CD14-positive monocyte (primary cell): Measurements from ENCODE around the gene FIGLA. TPM values are rescaled to one million over a fixed set of nuclear protein-coding genes. Genes with fewer than 3 reads are reported as not detected.
A peak's percentile ranks its signal among the peaks of the same experiment; 100 is the strongest.

Experiments
- DNase-seq, 3 donors: peaks; one replicate each; pipeline ENCODE4 v3.0.0-alpha.2; 2011 to 2022
- H2AFZ ChIP-seq: 2 replicates; pipeline ENCODE4 v1.6.0; 2012; ENCODE audit warnings: mild to moderate bottlenecking, low read depth, low read length, inconsistent platforms; ENCODE audit not compliant: insufficient read depth, poor library complexity, severe bottlenecking
- H3K27ac ChIP-seq, 2 donors: 1 replicate in 1 of 2; 2 replicates in 1 of 2; pipeline ENCODE4 v1.5.1; 2012 to 2013; ENCODE audit warnings: low read length in 2 of 2, control low read depth in 1 of 2, inconsistent platforms in 1 of 2, low read depth in 1 of 2, mild to moderate bottlenecking in 1 of 2
- H3K27me3 ChIP-seq, 2 donors: one replicate each; pipeline versions ENCODE4 v1.6.0 to v1.6.1; 2011 to 2013; ENCODE audit warnings: low read length in 2 of 2; ENCODE audit not compliant: control insufficient read depth in 2 of 2, insufficient read depth in 2 of 2
- H3K36me3 ChIP-seq, 2 donors: replicated peaks in 1 of 2; 1 replicate in 1 of 2; 2 replicates in 1 of 2; pipeline versions ENCODE4 v1.5.1 to v1.6.1; 2012 to 2013; ENCODE audit warnings: low read length in 2 of 2, control low read depth in 1 of 2, inconsistent platforms in 1 of 2, mild to moderate bottlenecking in 1 of 2; ENCODE audit not compliant: insufficient read depth in 2 of 2, control insufficient read depth in 1 of 2
- H3K4me1 ChIP-seq, 2 donors: 1 replicate in 1 of 2; 2 replicates in 1 of 2; pipeline versions ENCODE4 v1.5.1 to v1.6.1; 2012 to 2013; ENCODE audit warnings: low read length in 2 of 2, control low read depth in 1 of 2, inconsistent platforms in 1 of 2, mild to moderate bottlenecking in 1 of 2, moderate library complexity in 1 of 2; ENCODE audit not compliant: insufficient read depth in 2 of 2, control insufficient read depth in 1 of 2
- H3K4me2 ChIP-seq: replicated peaks from 2 replicates; pipeline ENCODE3; 2012; ENCODE audit warnings: low read length, moderate library complexity, mild to moderate bottlenecking; ENCODE audit not compliant: poor library complexity, severe bottlenecking; ENCODE audit errors: extremely low read depth
- H3K4me3 ChIP-seq, 3 experiments: fragments of 200-600 bp in 1 of 3; sonication (generic) in 1 of 3; replicated peaks in 1 of 3; 1 replicate in 2 of 3; 2 replicates in 1 of 3; pipeline ENCODE4 v1.5.1; 2011 to 2013; ENCODE audit warnings: low read length in 3 of 3, mild to moderate bottlenecking in 3 of 3, control low read depth in 2 of 3, low read depth in 2 of 3, inconsistent platforms in 1 of 3, moderate library complexity in 1 of 3
- H3K79me2 ChIP-seq: 2 replicates; pipeline ENCODE4 v1.6.0; 2012; ENCODE audit warnings: mild to moderate bottlenecking, control low read depth, inconsistent platforms, low read length, moderate library complexity; ENCODE audit not compliant: insufficient read depth
- H3K9ac ChIP-seq: 2 replicates; pipeline ENCODE4 v1.6.0; 2017; ENCODE audit warnings: low read length, mild to moderate bottlenecking; ENCODE audit not compliant: insufficient read depth, poor library complexity, severe bottlenecking
- H3K9me3 ChIP-seq, 2 donors: replicated peaks in 1 of 2; 1 replicate in 1 of 2; 2 replicates in 1 of 2; pipeline versions ENCODE4 v1.5.1 to v1.6.1; 2012 to 2013; ENCODE audit warnings: low read length in 2 of 2, control low read depth in 1 of 2; ENCODE audit not compliant: control insufficient read depth in 1 of 2, insufficient read depth in 1 of 2
- H4K20me1 ChIP-seq: 2 replicates; pipeline ENCODE4 v1.6.0; 2012; ENCODE audit warnings: mild to moderate bottlenecking, low read length, control low read depth, moderate library complexity; ENCODE audit not compliant: insufficient read depth
- H3K27ac Mint-ChIP-seq, 7 donors: one replicate each; pipeline ENCODE4 v1.8.0; 2020; ENCODE audit warnings: mild to moderate bottlenecking in 7 of 7, mixed read lengths in 7 of 7, moderate library complexity in 6 of 7, inconsistent platforms in 2 of 7
- H3K27me3 Mint-ChIP-seq, 3 donors: one replicate each; pipeline ENCODE4 v1.8.0; 2021 to 2022; ENCODE audit warnings: low read depth in 3 of 3, mild to moderate bottlenecking in 3 of 3, mixed read lengths in 3 of 3, moderate library complexity in 3 of 3, inconsistent platforms in 1 of 3
- H3K36me3 Mint-ChIP-seq, 2 donors: one replicate each; pipeline ENCODE4 v1.8.0; 2020; ENCODE audit warnings: mixed read lengths in 2 of 2, inconsistent platforms in 1 of 2, mild to moderate bottlenecking in 1 of 2
- H3K4me1 Mint-ChIP-seq: one replicate; pipeline ENCODE4 v1.8.0; 2020; ENCODE audit warnings: mild to moderate bottlenecking, mixed read lengths
- H3K4me3 Mint-ChIP-seq, 2 donors: one replicate each; pipeline ENCODE4 v1.8.0; 2020; ENCODE audit warnings: mild to moderate bottlenecking in 2 of 2, mixed read lengths in 2 of 2, moderate library complexity in 1 of 2
- H3K9me3 Mint-ChIP-seq, 7 donors: one replicate each; pipeline ENCODE4 v1.8.0; 2020 to 2022; ENCODE audit warnings: mixed read lengths in 7 of 7, mild to moderate bottlenecking in 6 of 7, moderate library complexity in 6 of 7, inconsistent platforms in 2 of 7
- CTCF ChIP-seq: fragments of 200-600 bp; IDR thresholded peaks from one replicate; pipeline ENCODE4 v1.8.0; 2022; ENCODE audit warnings: antibody characterized with exemption, mild to moderate bottlenecking
- WGBS: methylation state at CpG from one replicate; pipeline ENCODE4 v1.1.5; 2013; ENCODE audit warnings: missing lambda C conversion rate; ENCODE audit not compliant: insufficient coverage; 5-methylcytosine and 5-hydroxymethylcytosine counted together
- intact Hi-C, 2 donors: fragments of 100-400 bp; cut with micrococcal nuclease; formaldehyde crosslinking; loops; one replicate each; pipeline versions ENCODE4 v1.15.0 to v1.15.1; 2023
- polyA plus RNA-seq, 3 donors: library from polyadenylated mRNA; depleted of rRNA in 1 of 3; unstranded in 2 of 3; stranded (reverse) in 1 of 3; fragments of 300-500 nt in 2 of 3; fragments of >200 nt in 1 of 3; fragmentation: Illumina TruSeq in 2 of 3; gene quantifications; 1 replicate in 2 of 3; 2 replicates in 1 of 3; pipeline ENCODE4 v1.2.3, GENCODE V29; 2012 to 2021

Gene FIGLA
- polyA plus RNA-seq, 3 donors = 0.13 TPM; not detected in 2

DNA sequence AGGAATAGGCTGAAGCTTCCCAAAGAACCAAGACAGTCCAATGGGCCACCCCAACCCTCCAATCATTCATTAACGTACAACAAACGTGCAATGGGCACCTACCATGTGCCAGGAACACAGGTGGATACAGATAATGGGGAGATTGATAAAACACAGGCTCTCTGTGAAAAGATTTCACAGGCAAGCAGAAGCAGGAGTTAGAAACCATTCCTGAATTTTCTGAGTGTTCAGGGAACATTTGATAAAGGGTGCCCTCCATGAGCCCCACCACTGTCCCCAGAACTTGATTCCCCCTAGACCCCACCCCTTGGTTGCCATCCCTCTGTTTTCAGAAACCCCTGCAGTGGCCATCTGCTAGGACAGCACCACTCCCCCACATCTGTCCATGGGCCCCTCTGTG is 43.7 kb upstream of the FIGLA start:
- TF ChIP-seq CTCF = no peak
- H3K4me1 Mint-ChIP-seq = peaks cover 32% of the 10 kb centered on the region
- intact Hi-C loops = no loop called here

GRCh38 chr2:70833246-70833645 is 42.8 kb upstream of the FIGLA start:
- Mint-ChIP-seq H3K27me3 (peaks cover 4 to 12% (median 11%) of the 10 kb centered on the region in 3 donors), H3K9me3 (peaks cover 0 to 6% (median 2%) of the 10 kb centered on the region in 7 donors)
- WGBS = 80% methylated on average over 1 of the region's 1 CpG

More for the DNA sequence above, 43.7 kb upstream of the FIGLA start:
- H3K36me3 Mint-ChIP-seq = no peaks in the 10 kb centered on the region
- Histone ChIP-seq H3K9ac (no peak overlapping the region), H3K4me3 (no peak overlapping the region), H3K79me2 (no peaks in the 10 kb centered on the region), H3K27me3 (no peaks in the 10 kb centered on the region), H3K4me2 (no peak overlapping the region), H3K36me3 (no peaks in the 10 kb centered on the region), H3K9me3 (no peaks in the 10 kb centered on the region), H3K4me1 (peaks cover 29 to 78% of the 10 kb centered on the region in 2 donors), H4K20me1 (no peaks in the 10 kb centered on the region), H3K27ac (peak overlapping the region in 1 of 2 donors; percentile 9), H2AFZ (no peak overlapping the region)
- no CpG with 5 or more reads among the region's 2 CpGs for WGBS
- H3K4me3 Mint-ChIP-seq = no peak overlapping the region
- no peak for DNase-seq
- peak overlapping the region in 1 of 7 donors; percentile 18 for H3K27ac Mint-ChIP-seq
- H3K27me3 Mint-ChIP-seq = peaks cover 4 to 12% (median 10%) of the 10 kb centered on the region in 3 donors
- H3K9me3 Mint-ChIP-seq = peaks cover 0 to 3% (median 2%) of the 10 kb centered on the region in 7 donors

More at GRCh38 chr2:70833246-70833645, 42.8 kb upstream of the FIGLA start:
- H4K20me1 ChIP-seq = no peaks in the 10 kb centered on the region
- Mint-ChIP-seq H3K4me3 (no peak overlapping the region), H3K36me3 (no peaks in the 10 kb centered on the region), H3K4me1 (peaks cover 28% of the 10 kb centered on the region), H3K27ac (peak overlapping the region in 1 of 7 donors; percentile 23)
- intact Hi-C loops = no loop called here
- no peaks in the 10 kb centered on the region for H3K27me3 ChIP-seq
- no peak for TF ChIP-seq CTCF
- H3K4me2 ChIP-seq = no peak overlapping the region
- peaks cover 21 to 78% of the 10 kb centered on the region in 2 donors for H3K4me1 ChIP-seq
- no peak overlapping the region for H2AFZ ChIP-seq
- no peak for DNase-seq
- H3K4me3 ChIP-seq = no peak overlapping the region
- no peak overlapping the region for H3K27ac ChIP-seq
- no peaks in the 10 kb centered on the region for H3K79me2 ChIP-seq
- H3K9ac ChIP-seq = no peak overlapping the region
- H3K9me3 ChIP-seq = no peaks in the 10 kb centered on the region
- no peaks in the 10 kb centered on the region for H3K36me3 ChIP-seq
